ENCODE results near the gene PLAAT5.

PLAAT5 gene

DNA sequence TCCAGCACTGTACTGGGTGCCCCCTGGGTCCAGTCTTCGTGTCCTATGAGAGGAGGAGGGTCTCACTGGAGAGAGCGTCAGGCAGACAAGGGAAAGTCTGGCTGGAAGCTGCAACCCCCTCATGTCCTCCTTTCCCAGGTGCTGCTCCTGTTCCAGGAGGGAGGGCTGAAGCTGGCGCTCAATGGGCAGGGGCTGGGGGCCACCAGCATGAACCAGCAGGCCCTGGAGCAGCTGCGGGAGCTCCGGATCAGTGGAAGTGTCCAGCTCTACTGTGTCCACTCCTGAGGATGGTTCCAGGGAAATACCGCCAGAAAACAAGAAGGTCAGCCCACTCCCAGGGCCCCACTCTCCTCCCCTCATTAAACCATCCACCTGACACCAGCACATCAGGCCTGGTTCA, 25.1 kb upstream of the PLAAT5 start (continued):
- TF ChIP-seq, protein P1, sequence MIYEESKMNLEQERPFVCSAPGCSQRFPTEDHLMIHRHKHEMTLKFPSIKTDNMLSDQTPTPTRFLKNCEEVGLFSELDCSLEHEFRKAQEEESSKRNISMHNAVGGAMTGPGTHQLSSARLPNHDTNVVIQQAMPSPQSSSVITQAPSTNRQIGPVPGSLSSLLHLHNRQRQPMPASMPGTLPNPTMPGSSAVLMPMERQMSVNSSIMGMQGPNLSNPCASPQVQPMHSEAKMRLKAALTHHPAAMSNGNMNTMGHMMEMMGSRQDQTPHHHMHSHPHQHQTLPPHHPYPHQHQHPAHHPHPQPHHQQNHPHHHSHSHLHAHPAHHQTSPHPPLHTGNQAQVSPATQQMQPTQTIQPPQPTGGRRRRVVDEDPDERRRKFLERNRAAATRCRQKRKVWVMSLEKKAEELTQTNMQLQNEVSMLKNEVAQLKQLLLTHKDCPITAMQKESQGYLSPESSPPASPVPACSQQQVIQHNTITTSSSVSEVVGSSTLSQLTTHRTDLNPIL (CRISPR knock-in tag; IDR thresholded peaks at IDR 0.05; ENCODE audit: low read depth) = no peak
- TF ChIP-seq PPARA (CRISPR knock-in tag; IDR thresholded peaks at IDR 0.05; ENCODE audit: borderline replicate concordance) (no peak), ZC3H10 (CRISPR knock-in tag; IDR thresholded peaks at IDR 0.05) (no peak), ARNTL (CRISPR knock-in tag; IDR thresholded peaks at IDR 0.05; ENCODE audit: borderline replicate concordance, low read depth) (no peak), OSR1 (CRISPR knock-in tag; IDR thresholded peaks at IDR 0.05) (no peak), TCF4 (CRISPR knock-in tag; IDR thresholded peaks at IDR 0.05; ENCODE audit: borderline replicate concordance) (no peak), TOX (CRISPR knock-in tag; IDR thresholded peaks at IDR 0.05; ENCODE audit: borderline replicate concordance) (no peak), ISL1 (CRISPR knock-in tag; IDR thresholded peaks at IDR 0.05) (no peak), TSHZ2 (CRISPR knock-in tag; IDR thresholded peaks at IDR 0.05) (no peak), ZFP3 (CRISPR knock-in tag; IDR thresholded peaks at IDR 0.05) (no peak), GLIS3 (CRISPR knock-in tag; IDR thresholded peaks at IDR 0.05) (no peak), ZFP30 (CRISPR knock-in tag; IDR thresholded peaks at IDR 0.05) (no peak), ZNF70 (CRISPR knock-in tag; IDR thresholded peaks at IDR 0.05) (no peak)

DNA sequence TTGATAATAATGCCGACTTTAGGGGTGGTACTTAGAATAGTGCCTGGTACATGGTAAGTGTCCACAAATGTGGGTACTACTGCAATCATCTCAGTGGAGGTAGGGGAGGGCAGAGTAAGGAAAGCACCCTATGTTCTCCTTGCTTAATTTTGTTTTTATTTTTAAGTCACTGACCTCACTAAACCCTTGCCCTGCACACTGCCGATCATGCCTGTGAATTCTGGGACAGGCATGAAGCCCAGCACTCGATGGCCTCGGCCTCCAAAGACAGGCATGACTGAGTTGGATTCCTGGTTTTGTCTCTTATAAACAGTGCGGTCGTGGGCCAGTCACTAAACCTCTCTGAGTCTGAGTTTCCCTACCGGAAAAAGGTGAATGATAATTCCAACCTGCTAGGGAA, 21.8 kb upstream of the PLAAT5 start:
- ATAC-seq = no peak
- TF ChIP-seq ZFP3 (CRISPR knock-in tag; IDR thresholded peaks at IDR 0.05) (no peak), BACH2 (CRISPR knock-in tag; IDR thresholded peaks at IDR 0.05; ENCODE audit: borderline replicate concordance) (no peak), CSDC2 (CRISPR knock-in tag; IDR thresholded peaks at IDR 0.05) (no peak)
- TF ChIP-seq, protein P2, sequence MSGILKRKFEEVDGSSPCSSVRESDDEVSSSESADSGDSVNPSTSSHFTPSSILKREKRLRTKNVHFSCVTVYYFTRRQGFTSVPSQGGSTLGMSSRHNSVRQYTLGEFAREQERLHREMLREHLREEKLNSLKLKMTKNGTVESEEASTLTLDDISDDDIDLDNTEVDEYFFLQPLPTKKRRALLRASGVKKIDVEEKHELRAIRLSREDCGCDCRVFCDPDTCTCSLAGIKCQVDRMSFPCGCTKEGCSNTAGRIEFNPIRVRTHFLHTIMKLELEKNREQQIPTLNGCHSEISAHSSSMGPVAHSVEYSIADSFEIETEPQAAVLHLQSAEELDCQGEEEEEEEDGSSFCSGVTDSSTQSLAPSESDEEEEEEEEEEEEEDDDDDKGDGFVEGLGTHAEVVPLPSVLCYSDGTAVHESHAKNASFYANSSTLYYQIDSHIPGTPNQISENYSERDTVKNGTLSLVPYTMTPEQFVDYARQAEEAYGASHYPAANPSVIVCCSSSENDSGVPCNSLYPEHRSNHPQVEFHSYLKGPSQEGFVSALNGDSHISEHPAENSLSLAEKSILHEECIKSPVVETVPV (CRISPR knock-in tag; IDR thresholded peaks at IDR 0.05) = no peak

DNA sequence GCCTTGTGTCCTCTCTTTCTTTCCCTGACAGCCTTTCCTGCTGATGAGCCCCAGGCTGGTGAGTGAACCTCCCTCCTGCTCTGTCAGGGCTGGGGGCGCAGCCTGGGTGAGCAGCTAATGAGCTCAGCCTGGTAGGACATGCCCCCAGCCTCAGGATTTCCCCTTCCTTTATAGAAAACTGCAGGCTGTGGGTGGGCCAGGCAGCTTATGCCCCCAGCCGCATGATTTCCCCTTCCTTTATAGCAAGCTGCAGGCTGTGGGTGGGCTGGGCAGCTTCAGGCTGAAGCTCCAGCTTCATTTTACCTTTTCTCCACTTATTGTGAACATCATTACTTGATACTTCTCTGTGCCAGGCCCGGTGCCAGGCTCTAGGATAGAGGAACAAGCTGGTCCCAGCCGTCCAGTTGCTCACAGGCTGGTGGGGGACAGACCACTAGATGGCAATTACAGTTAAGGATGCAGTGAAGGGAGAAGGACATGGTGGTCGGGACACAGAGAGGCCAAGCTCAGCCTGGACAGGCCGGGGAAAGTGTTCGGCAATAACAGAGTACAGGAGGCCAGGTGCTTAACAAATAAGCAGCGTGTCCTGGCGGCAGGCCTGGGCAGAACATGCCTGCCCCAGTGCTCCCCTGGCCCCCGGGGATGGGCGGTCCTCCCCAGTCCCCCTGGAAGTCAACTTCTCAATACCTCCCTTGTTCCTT, 20.2 kb upstream of the PLAAT5 start:
- TF ChIP-seq PPARA (CRISPR knock-in tag; IDR thresholded peaks at IDR 0.05; ENCODE audit: borderline replicate concordance) (no peak), ISL1 (CRISPR knock-in tag; IDR thresholded peaks at IDR 0.05) (no peak), ZC3H10 (CRISPR knock-in tag; IDR thresholded peaks at IDR 0.05) (no peak), TCF4 (CRISPR knock-in tag; IDR thresholded peaks at IDR 0.05; ENCODE audit: borderline replicate concordance) (no peak), OSR1 (CRISPR knock-in tag; IDR thresholded peaks at IDR 0.05) (no peak), TOX (CRISPR knock-in tag; IDR thresholded peaks at IDR 0.05; ENCODE audit: borderline replicate concordance) (no peak), ZFP3 (CRISPR knock-in tag; IDR thresholded peaks at IDR 0.05) (no peak), GLIS3 (CRISPR knock-in tag; IDR thresholded peaks at IDR 0.05) (no peak), RARB (CRISPR knock-in tag; IDR thresholded peaks at IDR 0.05) (no peak)
- TF ChIP-seq, protein P3, sequence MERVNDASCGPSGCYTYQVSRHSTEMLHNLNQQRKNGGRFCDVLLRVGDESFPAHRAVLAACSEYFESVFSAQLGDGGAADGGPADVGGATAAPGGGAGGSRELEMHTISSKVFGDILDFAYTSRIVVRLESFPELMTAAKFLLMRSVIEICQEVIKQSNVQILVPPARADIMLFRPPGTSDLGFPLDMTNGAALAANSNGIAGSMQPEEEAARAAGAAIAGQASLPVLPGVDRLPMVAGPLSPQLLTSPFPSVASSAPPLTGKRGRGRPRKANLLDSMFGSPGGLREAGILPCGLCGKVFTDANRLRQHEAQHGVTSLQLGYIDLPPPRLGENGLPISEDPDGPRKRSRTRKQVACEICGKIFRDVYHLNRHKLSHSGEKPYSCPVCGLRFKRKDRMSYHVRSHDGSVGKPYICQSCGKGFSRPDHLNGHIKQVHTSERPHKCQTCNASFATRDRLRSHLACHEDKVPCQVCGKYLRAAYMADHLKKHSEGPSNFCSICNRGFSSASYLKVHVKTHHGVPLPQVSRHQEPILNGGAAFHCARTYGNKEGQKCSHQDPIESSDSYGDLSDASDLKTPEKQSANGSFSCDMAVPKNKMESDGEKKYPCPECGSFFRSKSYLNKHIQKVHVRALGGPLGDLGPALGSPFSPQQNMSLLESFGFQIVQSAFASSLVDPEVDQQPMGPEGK (CRISPR knock-in tag; IDR thresholded peaks at IDR 0.05; ENCODE audit: borderline replicate concordance) = no peak
- no peak for ATAC-seq

GRCh38 chr11:63510360-63511047, 19.5 kb upstream of the PLAAT5 start:
- ATAC-seq = peak; percentile 36; the same call in 1 of the 3 replicates
- TF ChIP-seq ZNF8 (CRISPR knock-in tag; IDR thresholded peaks at IDR 0.05) (no peak), TCF4 (CRISPR knock-in tag; IDR thresholded peaks at IDR 0.05; ENCODE audit: borderline replicate concordance) (no peak), ZNF70 (CRISPR knock-in tag; IDR thresholded peaks at IDR 0.05) (no peak), GLIS3 (CRISPR knock-in tag; IDR thresholded peaks at IDR 0.05) (no peak), RARB (CRISPR knock-in tag; IDR thresholded peaks at IDR 0.05) (no peak)
- TF ChIP-seq, protein P4, sequence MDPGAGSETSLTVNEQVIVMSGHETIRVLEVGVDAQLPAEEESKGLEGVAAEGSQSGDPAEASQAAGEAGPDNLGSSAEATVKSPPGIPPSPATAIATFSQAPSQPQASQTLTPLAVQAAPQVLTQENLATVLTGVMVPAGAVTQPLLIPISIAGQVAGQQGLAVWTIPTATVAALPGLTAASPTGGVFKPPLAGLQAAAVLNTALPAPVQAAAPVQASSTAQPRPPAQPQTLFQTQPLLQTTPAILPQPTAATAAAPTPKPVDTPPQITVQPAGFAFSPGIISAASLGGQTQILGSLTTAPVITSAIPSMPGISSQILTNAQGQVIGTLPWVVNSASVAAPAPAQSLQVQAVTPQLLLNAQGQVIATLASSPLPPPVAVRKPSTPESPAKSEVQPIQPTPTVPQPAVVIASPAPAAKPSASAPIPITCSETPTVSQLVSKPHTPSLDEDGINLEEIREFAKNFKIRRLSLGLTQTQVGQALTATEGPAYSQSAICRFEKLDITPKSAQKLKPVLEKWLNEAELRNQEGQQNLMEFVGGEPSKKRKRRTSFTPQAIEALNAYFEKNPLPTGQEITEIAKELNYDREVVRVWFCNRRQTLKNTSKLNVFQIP (CRISPR knock-in tag; IDR thresholded peaks at IDR 0.05; ENCODE audit: borderline replicate concordance, low read depth) = no peak
- TF ChIP-seq, protein P3 (CRISPR knock-in tag; IDR thresholded peaks at IDR 0.05; ENCODE audit: borderline replicate concordance) = no peak

Measured in SK-N-SH treated with all-trans-retinoic acid at 6 μM for 48 hours (cell line).